Tibial artery (tissue), 4 donors: ENCODE data around the gene SREK1IP1.
A peak's percentile ranks its signal among the peaks of the same experiment; 100 is the strongest.

Experiments used
- DNase-seq, 2 donors: peaks; one replicate each; pipeline ENCODE4 v3.0.0-alpha.2; 2019
- H3K27ac ChIP-seq, 2 donors: fragments of 200-600 bp; sonication (generic) in 1 of 2; 1 replicate in 1 of 2; 2 replicates in 1 of 2; pipeline ENCODE4 v1.5.1; 2018 to 2019; ENCODE audit warnings: mild to moderate bottlenecking in 1 of 2
- H3K27me3 ChIP-seq, 2 donors: fragments of 200-600 bp; sonication (generic) in 1 of 2; one replicate each; pipeline versions ENCODE4 v1.5.1 to v1.6.0; 2016 to 2019
- H3K36me3 ChIP-seq, 3 donors: fragments of 200-600 bp; sonication (generic) in 2 of 3; one replicate each; pipeline ENCODE4 v1.5.1; 2016 to 2019; ENCODE audit warnings: mild to moderate bottlenecking in 2 of 3
- H3K4me1 ChIP-seq, 4 donors: fragments of 200-600 bp; sonication (generic) in 2 of 4; 1 replicate in 3 of 4; 2 replicates in 1 of 4; pipeline ENCODE4 v1.5.1; 2016 to 2019
- H3K4me3 ChIP-seq, 2 donors: fragments of 200-600 bp; sonication (generic) in 1 of 2; 1 replicate in 1 of 2; 2 replicates in 1 of 2; pipeline ENCODE4 v1.5.1; 2018 to 2019; ENCODE audit warnings: mild to moderate bottlenecking in 2 of 2
- H3K9me3 ChIP-seq, 3 donors: fragments of 200-600 bp; sonication (generic) in 1 of 3; one replicate each; pipeline ENCODE4 v1.5.1; 2016 to 2019
- intact Hi-C: fragments of 100-400 bp; cut with DNase I; formaldehyde crosslinking; loops from one replicate; pipeline ENCODE4 v1.15.0; 2023; ENCODE audit warnings: low total_unique reads
- TF ChIP-seq, protein P1 (sequence below), 2 experiments: fragments of 200-600 bp in 1 of 2; fragments of 450-650 bp in 1 of 2; IDR thresholded peaks; one replicate each; pipeline ENCODE4 v1.5.1; 2017 to 2019; ENCODE audit warnings: antibody characterized with exemption in 2 of 2, mild to moderate bottlenecking in 1 of 2, moderate library complexity in 1 of 2

The SREK1IP1 gene

DNA sequence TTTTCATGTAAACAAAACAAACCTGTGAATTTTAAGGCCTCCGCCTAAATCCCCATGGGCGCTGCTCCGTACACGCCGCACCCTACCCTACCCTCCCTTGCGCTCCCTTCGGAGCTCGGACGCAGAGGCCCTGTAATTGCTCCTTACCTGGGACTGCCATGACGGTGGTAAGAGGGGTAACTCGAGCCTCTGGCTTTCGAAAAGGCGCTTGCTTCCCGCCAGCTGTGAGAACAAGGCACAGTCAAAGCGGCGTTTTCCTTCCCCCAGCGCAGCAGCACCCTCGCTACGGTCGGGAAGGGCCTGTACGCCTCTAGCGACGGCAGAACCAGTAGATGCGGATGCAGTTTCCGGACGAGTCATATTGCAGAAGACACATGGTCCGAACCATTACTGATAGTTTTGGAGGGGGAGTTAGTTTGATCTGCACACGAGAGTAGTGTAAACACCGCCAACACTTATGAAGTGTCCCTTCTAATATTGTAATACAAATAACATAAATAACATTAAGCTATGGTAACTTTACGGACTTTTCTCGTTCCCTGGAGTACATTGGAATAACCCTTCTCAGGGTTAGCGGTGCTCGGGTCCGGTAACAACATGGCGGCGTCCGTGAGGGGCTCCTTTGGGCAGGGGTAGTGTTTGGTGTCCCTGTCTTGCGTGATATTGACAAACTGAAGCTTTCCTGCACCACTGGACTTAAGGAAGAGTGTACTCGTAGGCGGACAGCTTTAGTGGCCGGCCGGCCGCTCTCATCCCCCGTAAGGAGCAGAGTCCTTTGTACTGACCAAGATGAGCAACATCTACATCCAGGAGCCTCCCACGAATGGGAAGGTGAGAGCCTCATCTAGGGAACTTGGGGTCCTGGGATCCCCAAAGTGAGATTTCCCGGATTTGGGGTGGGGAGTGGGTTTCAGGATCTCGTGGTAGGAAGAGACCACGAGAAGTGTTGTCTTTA lies at the start of gene SREK1IP1, which contains the start of gene CWC27:
Gene SREK1IP1 (minus strand): TSS at position 334 of the 955 bp plus-strand sequence. CDS start 174 bp downstream, at position 160.
Gene CWC27 (plus strand): TSS at position 573 of the 955 bp plus-strand sequence. CDS start 217 bp downstream, at position 790.
- Histone ChIP-seq H3K4me1 (peaks cover 0 to 44% (median 35%) of the 10 kb centered on the region in 4 donors), H3K27me3 (no peaks in the 10 kb centered on the region), H3K27ac (peak within 1 kb of the TSS; percentile 88), H3K9me3 (no peaks in the 10 kb centered on the region), H3K36me3 (peaks cover 0 to 9% (median 0%) of the 10 kb centered on the region in 3 donors), H3K4me3 (peak within 1 kb of the TSS; percentile 64 to 66)
- peak; percentile 77 to 86 for DNase-seq
- TF ChIP-seq, protein P1, sequence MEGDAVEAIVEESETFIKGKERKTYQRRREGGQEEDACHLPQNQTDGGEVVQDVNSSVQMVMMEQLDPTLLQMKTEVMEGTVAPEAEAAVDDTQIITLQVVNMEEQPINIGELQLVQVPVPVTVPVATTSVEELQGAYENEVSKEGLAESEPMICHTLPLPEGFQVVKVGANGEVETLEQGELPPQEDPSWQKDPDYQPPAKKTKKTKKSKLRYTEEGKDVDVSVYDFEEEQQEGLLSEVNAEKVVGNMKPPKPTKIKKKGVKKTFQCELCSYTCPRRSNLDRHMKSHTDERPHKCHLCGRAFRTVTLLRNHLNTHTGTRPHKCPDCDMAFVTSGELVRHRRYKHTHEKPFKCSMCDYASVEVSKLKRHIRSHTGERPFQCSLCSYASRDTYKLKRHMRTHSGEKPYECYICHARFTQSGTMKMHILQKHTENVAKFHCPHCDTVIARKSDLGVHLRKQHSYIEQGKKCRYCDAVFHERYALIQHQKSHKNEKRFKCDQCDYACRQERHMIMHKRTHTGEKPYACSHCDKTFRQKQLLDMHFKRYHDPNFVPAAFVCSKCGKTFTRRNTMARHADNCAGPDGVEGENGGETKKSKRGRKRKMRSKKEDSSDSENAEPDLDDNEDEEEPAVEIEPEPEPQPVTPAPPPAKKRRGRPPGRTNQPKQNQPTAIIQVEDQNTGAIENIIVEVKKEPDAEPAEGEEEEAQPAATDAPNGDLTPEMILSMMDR (IDR thresholded peaks at IDR 0.05), result no peak
- intact Hi-C loops, result no loop called here

DNA sequence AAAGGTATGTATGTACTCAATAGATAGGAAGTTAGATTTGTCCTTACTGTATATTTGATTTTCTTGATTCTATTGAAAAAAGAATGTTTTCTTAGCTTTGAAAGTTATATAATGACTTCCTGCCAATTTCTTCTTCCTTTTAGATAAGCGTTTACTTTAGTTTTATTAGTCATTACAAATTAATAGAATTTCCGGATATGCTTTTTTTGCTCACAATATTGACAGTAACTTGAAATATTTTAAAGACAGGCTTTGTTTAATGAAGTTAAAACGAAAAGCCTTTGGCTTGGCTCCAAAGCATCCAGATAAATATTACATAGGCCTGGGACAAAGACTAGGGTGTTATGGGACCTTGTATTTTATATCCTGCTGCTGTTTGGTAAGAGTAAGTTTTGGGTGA lies 49.8 kb upstream of the SREK1IP1 start:
- Histone ChIP-seq H3K27ac (no peak overlapping the region), H3K27me3 (no peaks in the 10 kb centered on the region), H3K9me3 (no peaks in the 10 kb centered on the region), H3K4me3 (no peak overlapping the region), H3K4me1 (peaks cover 0 to 5% (median 0%) of the 10 kb centered on the region in 4 donors), H3K36me3 (peaks cover 0 to 12% (median 4%) of the 10 kb centered on the region in 3 donors)
- DNase-seq, result no peak
- intact Hi-C loops, result no loop called here
- TF ChIP-seq, protein P1 (IDR thresholded peaks at IDR 0.05), result no peak

GRCh38 chr5:64814073-64814472 lies 45.6 kb upstream of the SREK1IP1 start:
- Histone ChIP-seq H3K27ac (no peak overlapping the region), H3K4me3 (no peak overlapping the region), H3K4me1 (peaks cover 0 to 7% (median 0%) of the 10 kb centered on the region in 4 donors), H3K36me3 (peaks cover 4 to 19% (median 8%) of the 10 kb centered on the region in 3 donors), H3K9me3 (no peaks in the 10 kb centered on the region), H3K27me3 (no peaks in the 10 kb centered on the region)
- intact Hi-C loops, result loop anchor here (5.0 kb wide), 1 partner anchor 673 kb away; no protein-coding TSS in a partner anchor
- TF ChIP-seq, protein P1 (IDR thresholded peaks at IDR 0.05), result no peak
- no peak for DNase-seq

DNA sequence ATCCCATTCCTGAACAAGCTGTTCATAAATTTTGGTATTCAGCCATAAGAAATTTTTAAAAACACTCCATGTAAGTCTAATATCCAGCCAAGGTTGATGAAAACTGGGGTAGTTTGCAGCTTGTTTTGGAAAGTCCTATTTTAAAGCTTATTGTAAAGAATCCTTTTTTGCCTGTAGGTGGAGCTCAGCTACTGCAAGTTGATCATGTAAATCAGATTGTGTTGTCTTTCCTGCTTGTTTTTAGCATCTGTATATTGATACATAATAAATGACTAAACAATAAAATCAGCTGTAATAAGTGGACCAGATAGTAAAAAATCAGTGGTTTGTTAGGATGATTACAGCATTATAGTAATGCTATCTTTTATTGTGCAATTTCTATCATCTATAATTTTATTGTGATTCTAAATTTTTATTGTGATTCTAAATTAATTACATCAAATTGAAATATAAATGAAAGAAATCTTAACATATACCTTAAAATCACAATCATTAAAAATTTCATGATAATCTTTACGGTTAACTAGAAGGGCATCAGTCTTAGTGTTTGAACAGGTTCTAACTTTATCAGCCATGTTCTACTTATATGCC lies 42.7 kb upstream of the SREK1IP1 start:
- Histone ChIP-seq H3K27me3 (no peaks in the 10 kb centered on the region), H3K4me3 (no peak overlapping the region), H3K4me1 (peaks cover 0 to 7% (median 0%) of the 10 kb centered on the region in 4 donors), H3K27ac (no peak overlapping the region), H3K9me3 (no peaks in the 10 kb centered on the region), H3K36me3 (peaks cover 2 to 29% (median 8%) of the 10 kb centered on the region in 3 donors)
- DNase-seq, result no peak
- intact Hi-C loops, result loop anchor here (5.0 kb wide), 1 partner anchor 676 kb away; no protein-coding TSS in a partner anchor
- TF ChIP-seq, protein P1 (IDR thresholded peaks at IDR 0.05), result peak; percentile 63 to 65

DNA sequence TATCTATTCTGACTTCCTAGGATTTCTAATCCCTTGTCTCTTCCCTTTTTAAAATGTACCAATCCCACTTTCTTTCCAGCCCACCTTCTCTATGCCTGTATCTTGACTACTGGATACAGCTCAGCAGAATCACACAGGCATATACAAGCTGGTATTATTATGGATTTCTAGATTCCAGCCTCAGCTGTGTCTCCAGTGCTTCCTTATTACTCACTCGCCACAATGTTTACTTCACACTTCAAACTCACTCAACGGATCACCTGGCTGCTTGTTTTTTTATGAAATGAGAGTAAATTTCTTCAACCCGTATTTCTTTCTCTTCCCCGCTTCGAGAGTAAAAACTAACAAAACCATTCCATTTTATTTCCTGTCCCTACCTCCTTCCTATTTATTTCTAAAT lies 39.0 kb upstream of the SREK1IP1 start:
- Histone ChIP-seq H3K36me3 (peaks cover 9 to 37% (median 13%) of the 10 kb centered on the region in 3 donors), H3K27me3 (no peaks in the 10 kb centered on the region), H3K27ac (no peak overlapping the region), H3K4me1 (no peaks in the 10 kb centered on the region), H3K9me3 (no peaks in the 10 kb centered on the region), H3K4me3 (no peak overlapping the region)
- no peak for DNase-seq
- TF ChIP-seq, protein P1 (IDR thresholded peaks at IDR 0.05), result no peak
- intact Hi-C loops, result no loop called here
